ENCODE data around the gene TSTD1. TPM values are rescaled to one million over a fixed set of nuclear protein-coding genes. Genes with fewer than 3 reads are reported as not detected.

The TSTD1 gene
- total and polyA plus RNA-seq, 2 of the 8 experiments (the other 6 are each of a cell fraction or from before 2014, with no cell fraction given): 60.9 to 314 TPM

- TF ChIP-seq MAX (IDR thresholded peaks at IDR 0.05): no peak
These were observed 16.8 kb downstream of the TSTD1 start (continued) for GRCh38 chr1:161021970-161022353.

All from H1 (cell line).